AML-193 (cell line): ENCODE data around the gene CHST12.
"Not testable (repeated sequence)": the region's sequence is repeated elsewhere in the genome, so short reads cannot be mapped to it uniquely, and the experiment has no call there.

Experiments used
- DNase-seq, 2 experiments: peaks; one replicate each; lab custom pipeline; 2025; lab: John Stamatoyannopoulos, UW

CHST12 gene

GRCh38 chr7:2403014-2403717, at the start of gene CHST12:
Gene CHST12, plus strand, starts transcription at chr7:2403611. Its CDS starts 29,029 bp downstream, at chr7:2432640.
- DNase-seq = peak; percentile 81 to 83

- peak; percentile 73 to 86 for DNase-seq
Measured at GRCh38 chr7:2353936-2354185, 49.5 kb upstream of the CHST12 start.

GRCh38 chr7:2354186-2354938, 49.0 kb upstream of the CHST12 start, which contains the start of gene EIF3B:
Gene EIF3B, plus strand, starts transcription at chr7:2354827. Its CDS starts 95 bp downstream, at chr7:2354922.
- peak; percentile 84 to 93 for DNase-seq

- no peak for DNase-seq
Measured at GRCh38 chr7:2354939-2355704, 48.3 kb upstream of the CHST12 start.

- no peak for DNase-seq
Measured at GRCh38 chr7:2355705-2356008, 47.8 kb upstream of the CHST12 start.

GRCh38 chr7:2357165-2357564, 46.2 kb upstream of the CHST12 start:
- DNase-seq = no peak

- DNase-seq = no peak
Measured at GRCh38 chr7:2357571-2357970, 45.8 kb upstream of the CHST12 start.

GRCh38 chr7:2358968-2359527, 44.4 kb upstream of the CHST12 start:
- DNase-seq = no peak

GRCh38 chr7:2359610-2360009, 43.8 kb upstream of the CHST12 start:
- DNase-seq = no peak

- no peak for DNase-seq
Measured at GRCh38 chr7:2360796-2361195, 42.6 kb upstream of the CHST12 start.

- DNase-seq = no peak
Measured at GRCh38 chr7:2362385-2363088, 40.9 kb upstream of the CHST12 start.

- no peak for DNase-seq
Measured at GRCh38 chr7:2369139-2369538, 34.3 kb upstream of the CHST12 start.

GRCh38 chr7:2371329-2371728, 32.1 kb upstream of the CHST12 start:
- DNase-seq = no peak

- no peak for DNase-seq
Measured at GRCh38 chr7:2372724-2373123, 30.7 kb upstream of the CHST12 start.

- no peak for DNase-seq
Measured at GRCh38 chr7:2373124-2373556, 30.3 kb upstream of the CHST12 start.

- DNase-seq = no peak
Measured at GRCh38 chr7:2373646-2374045, 29.8 kb upstream of the CHST12 start.

GRCh38 chr7:2374401-2374800, 29.0 kb upstream of the CHST12 start:
- DNase-seq = no peak

GRCh38 chr7:2374830-2375728, 28.3 kb upstream of the CHST12 start:
- DNase-seq = no peak

- no peak for DNase-seq
Measured at GRCh38 chr7:2376351-2377154, 26.9 kb upstream of the CHST12 start.

- not testable (repeated sequence) for DNase-seq
Measured at GRCh38 chr7:2377492-2377891, 25.9 kb upstream of the CHST12 start.
